Measurements from ENCODE around the gene GTF2IRD1.

- TF ChIP-seq POLR2A (IDR thresholded peaks at IDR 0.05; ENCODE audit: low read depth, low read length) (no peak), POLR2AphosphoS5 (IDR thresholded peaks at IDR 0.05; ENCODE audit: low read depth, low read length) (no peak), TAF1 (IDR thresholded peaks at IDR 0.05; ENCODE audit: borderline replicate concordance, low read depth, low read length) (no peak)
Observed at GRCh38 chr7:74410772-74411171, 42.9 kb upstream of the GTF2IRD1 start.
